ENCODE measurements around the gene STX4.
"Not testable (repeated sequence)": the region's sequence is repeated elsewhere in the genome, so short reads cannot be mapped to it uniquely, and the experiment has no call there.

Gene STX4

GRCh38 chr16:31017756-31018155 is 15.6 kb upstream of the STX4 start:
- FAIRE-seq; DNase-seq (ENCODE audit: insufficient read length, low spot score): not testable (repeated sequence)

GRCh38 chr16:31020536-31020935 is 12.8 kb upstream of the STX4 start:
- no peak for DNase-seq (ENCODE audit: insufficient read length, low spot score)
- FAIRE-seq: no peak

- no peak for FAIRE-seq
- no peak for DNase-seq (ENCODE audit: insufficient read length, low spot score)
These were observed 10.7 kb upstream of the STX4 start for GRCh38 chr16:31022544-31023251.

- DNase-seq (ENCODE audit: insufficient read length, low spot score) (no peak), FAIRE-seq (no peak)
These were observed 10.1 kb upstream of the STX4 start for GRCh38 chr16:31023252-31023602.

GRCh38 chr16:31023627-31024226 is 9.6 kb upstream of the STX4 start:
- no peak for FAIRE-seq
- DNase-seq (ENCODE audit: insufficient read length, low spot score): no peak

GRCh38 chr16:31025339-31025738 is 8.0 kb upstream of the STX4 start:
- DNase-seq (ENCODE audit: insufficient read length, low spot score): no peak
- FAIRE-seq: no peak

GRCh38 chr16:31029272-31029671 is 4.1 kb upstream of the STX4 start:
- FAIRE-seq: no peak
- DNase-seq (ENCODE audit: insufficient read length, low spot score): no peak

GRCh38 chr16:31031276-31031675 is 2.1 kb upstream of the STX4 start:
- DNase-seq (ENCODE audit: insufficient read length, low spot score) (no peak), FAIRE-seq (no peak)

- FAIRE-seq: peak; percentile 86
- DNase-seq (ENCODE audit: insufficient read length, low spot score): peak; percentile 91
These were observed 543 bp downstream of the STX4 start for GRCh38 chr16:31033709-31034492.

- no peak for DNase-seq (ENCODE audit: insufficient read length, low spot score)
- no peak for FAIRE-seq
These were observed 3.3 kb downstream of the STX4 start for GRCh38 chr16:31036691-31037090.

GRCh38 chr16:31038993-31039392 is 5.6 kb downstream of the STX4 start:
- DNase-seq (ENCODE audit: insufficient read length, low spot score): no peak
- FAIRE-seq: no peak

GRCh38 chr16:31042866-31043265 is 9.5 kb downstream of the STX4 start:
- FAIRE-seq: no peak
- DNase-seq (ENCODE audit: insufficient read length, low spot score): no peak

- FAIRE-seq (no peak), DNase-seq (ENCODE audit: insufficient read length, low spot score) (no peak)
These were observed 10.0 kb downstream of the STX4 start for GRCh38 chr16:31043352-31043751.

- FAIRE-seq (no peak), DNase-seq (ENCODE audit: insufficient read length, low spot score) (no peak)
These were observed 10.6 kb downstream of the STX4 start for GRCh38 chr16:31043898-31044481.

- DNase-seq (ENCODE audit: insufficient read length, low spot score) (no peak), FAIRE-seq (no peak)
These were observed 17.1 kb downstream of the STX4 start for GRCh38 chr16:31050280-31051030.

GRCh38 chr16:31052114-31052513 is 18.8 kb downstream of the STX4 start:
- FAIRE-seq: no peak
- DNase-seq (ENCODE audit: insufficient read length, low spot score): no peak

- DNase-seq (ENCODE audit: insufficient read length, low spot score) (no peak), FAIRE-seq (no peak)
These were observed 22.3 kb downstream of the STX4 start for GRCh38 chr16:31055613-31056012.

- no peak for FAIRE-seq
These were observed 27.9 kb downstream of the STX4 start for GRCh38 chr16:31061126-31061812.

GRCh38 chr16:31061813-31062440 is 28.6 kb downstream of the STX4 start:
- FAIRE-seq: no peak
- DNase-seq (ENCODE audit: insufficient read length, low spot score): no peak

More at GRCh38 chr16:31061126-31061812, 27.9 kb downstream of the STX4 start:
- DNase-seq (ENCODE audit: insufficient read length, low spot score): no peak

GRCh38 chr16:31063495-31063842 is 30.1 kb downstream of the STX4 start:
- no peak for FAIRE-seq
- DNase-seq (ENCODE audit: insufficient read length, low spot score): no peak
